ENCODE results near the gene SPPL2C. TPM values are rescaled to one million over a fixed set of nuclear protein-coding genes. Genes with fewer than 3 reads are reported as not detected.

The SPPL2C gene
- total and polyA plus RNA-seq, 2 of the 8 experiments (the other 6 are each of a cell fraction or from before 2014, with no cell fraction given): not detected

DNA sequence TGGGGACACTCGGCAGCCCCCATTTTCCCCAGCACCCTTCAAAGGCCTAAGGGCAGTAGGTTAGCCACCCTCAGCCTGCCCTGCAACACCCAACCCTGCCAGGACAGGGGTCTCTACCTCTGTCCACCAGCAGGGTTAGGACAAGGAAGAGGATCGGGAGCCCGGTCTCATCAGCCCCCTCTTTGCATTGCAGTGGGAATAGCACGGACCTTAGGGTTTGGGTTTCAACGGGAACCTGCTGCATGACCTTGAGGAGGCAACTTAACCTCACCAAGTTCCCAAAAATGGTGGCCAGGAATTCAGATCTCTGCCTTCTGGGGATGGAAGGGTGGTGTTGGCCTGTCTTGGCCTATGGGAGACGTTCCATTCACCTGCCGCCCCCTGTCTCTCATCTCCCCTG lies 20.2 kb upstream of the SPPL2C start:
- Histone ChIP-seq H3K56ac (replicated peaks; ENCODE audit: insufficient read length, low read depth, low read length) (no peak overlapping the region), H3K27me3 (replicated peaks in 1 of 4; ENCODE audit: control insufficient read depth in 3 of 4, extremely low read depth in 1 of 4, insufficient read depth in 3 of 4, low read length in 3 of 4) (no peaks in the 10 kb centered on the region; a peak in 1 of 7 replicates), H3K36me3 (ENCODE audit: control insufficient read depth in 2 of 4, insufficient read depth in 4 of 4, low read length in 3 of 4) (no peaks in the 10 kb centered on the region), H3K4me1 (replicated peaks in 1 of 4; ENCODE audit: control insufficient read depth in 3 of 4, insufficient read depth in 4 of 4, low read length in 3 of 4) (peaks cover 0 to 3% (median 0%) of the 10 kb centered on the region in 4 experiments; a peak in 1 of 7 replicates), H3K9me3 (ENCODE audit: insufficient read depth in 2 of 2, low read depth in 1 of 2, low read length in 1 of 2) (no peaks in the 10 kb centered on the region), H2BK12ac (ENCODE audit: low read depth, low read length) (no peak overlapping the region), H4K20me1 (replicated peaks in 1 of 2; ENCODE audit: control insufficient read depth in 1 of 2, insufficient read depth in 2 of 2, low read length in 2 of 2) (no peaks in the 10 kb centered on the region), H3K23me2 (ENCODE audit: low read depth, low read length) (no peaks in the 10 kb centered on the region), H2AK5ac (ENCODE audit: low read depth, low read length) (no peak overlapping the region), H3K23ac (ENCODE audit: insufficient read length) (no peak overlapping the region), H4K5ac (ENCODE audit: insufficient read length, low read depth, low read length) (no peak overlapping the region), H2BK5ac (ENCODE audit: low read depth, low read length) (no peak overlapping the region), H3K18ac (ENCODE audit: extremely low read depth, low read length) (no peak overlapping the region), H3K4me2 (ENCODE audit: insufficient read depth in 1 of 2, low read depth in 2 of 2, low read length in 2 of 2) (no peak overlapping the region), H3K79me1 (ENCODE audit: low read depth, low read length) (no peaks in the 10 kb centered on the region), H2BK120ac (replicated peaks; ENCODE audit: low read depth, low read length) (no peak overlapping the region), H3K9ac (replicated peaks in 1 of 4; ENCODE audit: extremely low read depth in 1 of 4, low read depth in 3 of 4, low read length in 3 of 4) (no peak overlapping the region), H3K27ac (ENCODE audit: low read depth, low read length) (no peak overlapping the region), H4K91ac (replicated peaks; ENCODE audit: insufficient read length, low read length) (no peak overlapping the region), H3K14ac (ENCODE audit: insufficient read length) (no peak overlapping the region), H2BK20ac (ENCODE audit: low read length) (no peak overlapping the region), H2BK15ac (ENCODE audit: low read length) (no peak overlapping the region), H3K79me2 (ENCODE audit: control insufficient read depth in 1 of 2, insufficient read depth in 2 of 2, low read length in 2 of 2) (no peaks in the 10 kb centered on the region), H3K4me3 (ENCODE audit: extremely low read depth in 1 of 4, insufficient read depth in 2 of 4, low read depth in 3 of 4, low read length in 4 of 4) (no peak overlapping the region), H4K8ac (ENCODE audit: extremely low read depth, insufficient read depth, low read length) (no peak overlapping the region), H3K4ac (replicated peaks; ENCODE audit: insufficient read length, low read depth, low read length) (no peak overlapping the region), H2AFZ (ENCODE audit: low read length) (no peak overlapping the region)
- POLR2A ChIA-PET (ENCODE audit: partially characterized antibody): interaction anchor here (0.5 kb wide), 1 partner anchor 66 kb away, joined by 3 read pairs; no protein-coding TSS in a partner anchor
- FAIRE-seq (no peak), DNase-seq (ENCODE audit: low read depth in 1 of 2, low spot score in 2 of 2) (no peak)
- CTCF ChIA-PET (ENCODE audit: partially characterized antibody): interaction anchor here (0.8 to 11.3 kb wide), 10 partner anchors 9 to 184 kb away, joined by 3 to 69 read pairs (median 6); partner anchors contain the start of genes CRHR1 and SPPL2C
- 65% methylated on average over 5 of the region's 7 CpGs; no CpG with 5 or more reads in 1 of the 2 experiments for WGBS, 2 experiments (ENCODE audit: extremely low coverage in 1 of 2, insufficient coverage in 1 of 2, insufficient read length in 1 of 2, insufficient replicate concordance in 2 of 2, low coverage in 1 of 2, low lambda C conversion rate in 2 of 2, missing lambda C conversion rate in 1 of 2)
- TF ChIP-seq CEBPB (IDR thresholded peaks at IDR 0.05; ENCODE audit: low read depth, low read length) (no peak), HDAC2 (IDR thresholded peaks at IDR 0.05; ENCODE audit: borderline replicate concordance in 1 of 2, low read depth in 2 of 2, low read length in 2 of 2) (no peak), BRCA1 (IDR thresholded peaks at IDR 0.05; ENCODE audit: low read depth, low read length) (no peak), TCF12 (IDR thresholded peaks at IDR 0.05; ENCODE audit: low read depth, low read length) (no peak), CBX8 (IDR thresholded peaks at IDR 0.05; ENCODE audit: borderline replicate concordance, low read depth, low read length) (no peak), RAD21 (IDR thresholded peaks at IDR 0.05 in 1 of 2, conservative IDR thresholded peaks at IDR 0.05 in 1 of 2; ENCODE audit: low read depth in 2 of 2, low read length in 2 of 2) (peak in 1 of 2 experiments; percentile 9; a peak in 2 of 4 replicates), CREB1 (IDR thresholded peaks at IDR 0.05) (no peak), ASH2L (IDR thresholded peaks at IDR 0.05; ENCODE audit: low read length) (no peak), CHD2 (IDR thresholded peaks at IDR 0.05; ENCODE audit: low read length) (no peak), YY1 (IDR thresholded peaks at IDR 0.05; ENCODE audit: low read depth, low read length) (0 out of 2 replicates have a peak, but pooled peaks have one; percentile 26), SIX5 (IDR thresholded peaks at IDR 0.05; ENCODE audit: low read depth, low read length) (no peak)
- TF ChIP-seq, protein P1, sequence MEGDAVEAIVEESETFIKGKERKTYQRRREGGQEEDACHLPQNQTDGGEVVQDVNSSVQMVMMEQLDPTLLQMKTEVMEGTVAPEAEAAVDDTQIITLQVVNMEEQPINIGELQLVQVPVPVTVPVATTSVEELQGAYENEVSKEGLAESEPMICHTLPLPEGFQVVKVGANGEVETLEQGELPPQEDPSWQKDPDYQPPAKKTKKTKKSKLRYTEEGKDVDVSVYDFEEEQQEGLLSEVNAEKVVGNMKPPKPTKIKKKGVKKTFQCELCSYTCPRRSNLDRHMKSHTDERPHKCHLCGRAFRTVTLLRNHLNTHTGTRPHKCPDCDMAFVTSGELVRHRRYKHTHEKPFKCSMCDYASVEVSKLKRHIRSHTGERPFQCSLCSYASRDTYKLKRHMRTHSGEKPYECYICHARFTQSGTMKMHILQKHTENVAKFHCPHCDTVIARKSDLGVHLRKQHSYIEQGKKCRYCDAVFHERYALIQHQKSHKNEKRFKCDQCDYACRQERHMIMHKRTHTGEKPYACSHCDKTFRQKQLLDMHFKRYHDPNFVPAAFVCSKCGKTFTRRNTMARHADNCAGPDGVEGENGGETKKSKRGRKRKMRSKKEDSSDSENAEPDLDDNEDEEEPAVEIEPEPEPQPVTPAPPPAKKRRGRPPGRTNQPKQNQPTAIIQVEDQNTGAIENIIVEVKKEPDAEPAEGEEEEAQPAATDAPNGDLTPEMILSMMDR (IDR thresholded peaks at IDR 0.05; ENCODE audit: control extremely low read depth in 1 of 3, insufficient read depth in 1 of 3, low read depth in 1 of 3, low read length in 3 of 3): peak; percentile 46 to 77 (median 50)

Measured in H1 (cell line).